ENCODE measurements around the gene GRIK1. TPM values are rescaled to one million over a fixed set of nuclear protein-coding genes. Genes with fewer than 3 reads are reported as not detected.

GRIK1 gene
- total RNA-seq, 1 experiment from 2014 or later = not detected

DNA sequence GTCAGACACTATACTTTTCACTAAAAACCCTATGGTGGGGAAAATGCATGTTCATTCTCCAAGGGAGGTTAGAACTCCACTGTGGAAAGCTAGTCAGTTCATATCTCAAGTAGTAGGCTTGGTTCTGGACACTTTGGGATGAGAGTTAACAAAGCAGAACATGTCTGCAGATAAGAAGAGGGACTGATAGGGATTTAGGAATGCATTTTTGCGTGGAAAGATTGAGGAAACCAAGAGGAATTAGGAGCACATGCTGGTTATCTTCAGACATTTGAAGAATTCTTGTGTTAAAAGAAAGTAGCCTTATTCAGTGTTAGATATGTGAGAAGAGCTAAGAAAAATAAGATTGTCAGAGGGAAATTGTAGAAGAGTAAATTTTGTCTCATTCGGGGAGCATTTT, 1.2 kb upstream of the GRIK1 start:
- no TSS peak for BruUV-seq (replicated peaks)
- H3K27me3 ChIP-seq (ENCODE audit: insufficient read depth, low read depth) = no peaks in the 10 kb centered on the region

DNA sequence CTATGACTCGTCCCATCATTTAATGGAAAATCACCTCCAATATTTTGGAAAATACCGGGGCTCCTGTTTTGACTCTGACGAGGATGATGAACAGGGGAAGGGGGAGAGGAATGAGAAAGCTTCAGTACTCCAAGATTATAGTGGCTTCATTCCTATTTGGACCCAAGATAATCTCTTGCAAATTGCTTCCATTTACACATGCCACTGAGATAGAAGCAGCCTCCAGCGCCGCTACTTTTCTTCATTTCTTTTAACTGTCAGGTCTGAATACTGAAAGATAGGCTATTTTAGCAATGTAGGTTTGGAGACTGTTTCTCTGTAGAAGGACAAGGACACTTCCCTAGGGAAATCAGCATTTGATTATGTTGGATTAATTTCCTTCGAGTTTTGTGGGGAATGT, 565 bp upstream of the GRIK1 start:
- no TSS peak for BruUV-seq (replicated peaks)
- no peaks in the 10 kb centered on the region for H3F3A ChIP-seq (ENCODE audit: insufficient read depth, low read depth)
- no peak for DNase-seq
- H3K4me3 ChIP-seq = no peak overlapping the region
- no peak overlapping the region for H3K4me2 ChIP-seq
- no peak overlapping the region for H3K27ac ChIP-seq
- H3K9me3 ChIP-seq (ENCODE audit: insufficient read depth, low read depth) = no peaks in the 10 kb centered on the region
- H3K36me3 ChIP-seq (ENCODE audit: low read depth) = no peaks in the 10 kb centered on the region
- POLR2A ChIA-PET (ENCODE audit: unreplicated experiment) = no interaction called here
- TF ChIP-seq CTCF (conservative IDR thresholded peaks at IDR 0.05) (no peak), EZH2 (IDR thresholded peaks at IDR 0.05; ENCODE audit: low read depth) (no peak)
- CTCF ChIA-PET = no interaction called here
- intact Hi-C loops (cut with micrococcal nuclease; ENCODE audit: unreplicated experiment) = no loop called here
- H2AFZ ChIP-seq = no peak overlapping the region
- H4K20me1 ChIP-seq (ENCODE audit: insufficient read depth) = no peaks in the 10 kb centered on the region
- H3K4me1 ChIP-seq (replicated peaks; ENCODE audit: insufficient read depth) = no peaks in the 10 kb centered on the region
- no peaks in the 10 kb centered on the region for H3K27me3 ChIP-seq (ENCODE audit: insufficient read depth, low read depth)
- no peaks in the 10 kb centered on the region for H3K79me2 ChIP-seq (ENCODE audit: low read depth)
- no peaks in the 10 kb centered on the region for H3K9me2 ChIP-seq (ENCODE audit: insufficient read depth)

More for the DNA sequence above, 1.2 kb upstream of the GRIK1 start:
- H3K4me2 ChIP-seq = no peak overlapping the region
- no peak overlapping the region for H3K27ac ChIP-seq
- H3K4me1 ChIP-seq (replicated peaks; ENCODE audit: insufficient read depth) = no peaks in the 10 kb centered on the region
- no peaks in the 10 kb centered on the region for H3K9me2 ChIP-seq (ENCODE audit: insufficient read depth)
- no peak overlapping the region for H2AFZ ChIP-seq
- H4K20me1 ChIP-seq (ENCODE audit: insufficient read depth) = no peaks in the 10 kb centered on the region
- H3K9me3 ChIP-seq (ENCODE audit: insufficient read depth, low read depth) = no peaks in the 10 kb centered on the region
- ChIA-PET POLR2A (ENCODE audit: unreplicated experiment) (no interaction called here), CTCF (no interaction called here)
- H3F3A ChIP-seq (ENCODE audit: insufficient read depth, low read depth) = no peaks in the 10 kb centered on the region
- H3K36me3 ChIP-seq (ENCODE audit: low read depth) = no peaks in the 10 kb centered on the region
- no peak overlapping the region for H3K4me3 ChIP-seq
- intact Hi-C loops (cut with micrococcal nuclease; ENCODE audit: unreplicated experiment) = no loop called here
- no peak for DNase-seq
- no peak for TF ChIP-seq EZH2 (IDR thresholded peaks at IDR 0.05; ENCODE audit: low read depth)
- TF ChIP-seq CTCF (conservative IDR thresholded peaks at IDR 0.05) = no peak
- H3K79me2 ChIP-seq (ENCODE audit: low read depth) = no peaks in the 10 kb centered on the region

- POLR2A ChIA-PET (ENCODE audit: unreplicated experiment) = no interaction called here
- no peaks in the 10 kb centered on the region for H3K27me3 ChIP-seq (ENCODE audit: insufficient read depth, low read depth)
- no peak for TF ChIP-seq CTCF (conservative IDR thresholded peaks at IDR 0.05)
- no peak for TF ChIP-seq EZH2 (IDR thresholded peaks at IDR 0.05; ENCODE audit: low read depth)
- H3K79me2 ChIP-seq (ENCODE audit: low read depth) = no peaks in the 10 kb centered on the region
- BruUV-seq (replicated peaks) = no TSS peak
- no peaks in the 10 kb centered on the region for H3F3A ChIP-seq (ENCODE audit: insufficient read depth, low read depth)
- no peak for DNase-seq
- no peak overlapping the region for H2AFZ ChIP-seq
- no peaks in the 10 kb centered on the region for H3K9me3 ChIP-seq (ENCODE audit: insufficient read depth, low read depth)
- no peaks in the 10 kb centered on the region for H3K9me2 ChIP-seq (ENCODE audit: insufficient read depth)
- H3K27ac ChIP-seq = no peak overlapping the region
- H3K36me3 ChIP-seq (ENCODE audit: low read depth) = no peaks in the 10 kb centered on the region
- H3K4me1 ChIP-seq (replicated peaks; ENCODE audit: insufficient read depth) = no peaks in the 10 kb centered on the region
- H3K4me3 ChIP-seq = no peak overlapping the region
- H3K4me2 ChIP-seq = no peak overlapping the region
- H4K20me1 ChIP-seq (ENCODE audit: insufficient read depth) = no peaks in the 10 kb centered on the region
- CTCF ChIA-PET = no interaction called here
- intact Hi-C loops (cut with micrococcal nuclease; ENCODE audit: unreplicated experiment) = no loop called here
These were observed 482 bp downstream of the GRIK1 start for GRCh38 chr21:29939104-29939923.

All from PC-9 (cell line).